Stimulated activated CD4-positive, alpha-beta T cell treated with anti-CD3 and anti-CD28 coated beads, Interleukin-2, amount 100 ng/mL, for 4 hours (primary cell): ENCODE measurements around the gene JMJD7.

ENCODE experiments used
- DNase-seq: peaks from one replicate; pipeline ENCODE4 v3.0.0-alpha.2; 2020; ENCODE audit warnings: low read depth

The JMJD7 gene

GRCh38 chr15:41844814-41845213 is 16.9 kb downstream of the JMJD7 start:
- no peak for DNase-seq

- no peak for DNase-seq
These were observed 19.3 kb downstream of the JMJD7 start for GRCh38 chr15:41847206-41847605.

GRCh38 chr15:41847981-41848380 is 20.1 kb downstream of the JMJD7 start:
- DNase-seq: no peak

GRCh38 chr15:41848631-41849030 is 20.7 kb downstream of the JMJD7 start:
- no peak for DNase-seq

GRCh38 chr15:41849204-41849603 is 21.3 kb downstream of the JMJD7 start:
- no peak for DNase-seq

- DNase-seq: no peak
These were observed 22.0 kb downstream of the JMJD7 start for GRCh38 chr15:41849861-41850260.

GRCh38 chr15:41850482-41851166 is 22.7 kb downstream of the JMJD7 start:
- no peak for DNase-seq

- DNase-seq: no peak
These were observed 23.3 kb downstream of the JMJD7 start for GRCh38 chr15:41851167-41851523.

GRCh38 chr15:41851755-41852370 is 24.0 kb downstream of the JMJD7 start:
- DNase-seq: no peak

GRCh38 chr15:41852736-41853590 is 25.1 kb downstream of the JMJD7 start:
- no peak for DNase-seq

- no peak for DNase-seq
These were observed 25.9 kb downstream of the JMJD7 start for GRCh38 chr15:41853831-41854230.

GRCh38 chr15:41854443-41854842 is 26.6 kb downstream of the JMJD7 start:
- no peak for DNase-seq

- no peak for DNase-seq
These were observed 27.5 kb downstream of the JMJD7 start for GRCh38 chr15:41855261-41855961.

GRCh38 chr15:41856262-41856661 is 28.4 kb downstream of the JMJD7 start:
- no peak for DNase-seq

GRCh38 chr15:41856716-41857115 is 28.8 kb downstream of the JMJD7 start:
- DNase-seq: no peak

GRCh38 chr15:41857316-41857715 is 29.4 kb downstream of the JMJD7 start:
- no peak for DNase-seq

GRCh38 chr15:41858756-41859155 is 30.9 kb downstream of the JMJD7 start:
- DNase-seq: no peak

- DNase-seq: no peak
These were observed 32.3 kb downstream of the JMJD7 start for GRCh38 chr15:41860049-41860828.

GRCh38 chr15:41861736-41862356 is 34.0 kb downstream of the JMJD7 start:
- no peak for DNase-seq

GRCh38 chr15:41862515-41863116 is 34.7 kb downstream of the JMJD7 start:
- DNase-seq: no peak
